HS-27A (cell line): Measurements from ENCODE around the gene BEST1.
"Not testable (repeated sequence)": the region's sequence is repeated elsewhere in the genome, so short reads cannot be mapped to it uniquely, and the experiment has no call there.

Experiments used
- DNase-seq: peaks from one replicate; pipeline ENCODE4 v3.0.0-alpha.2; 2012; ENCODE audit warnings: low read depth, missing footprints

BEST1 gene

GRCh38 chr11:61964666-61965271, 14.6 kb downstream of the BEST1 start:
- not testable (repeated sequence) for DNase-seq

GRCh38 chr11:61966734-61967115, 16.6 kb downstream of the BEST1 start:
- DNase-seq, result no peak

- no peak for DNase-seq
These were observed 17.2 kb downstream of the BEST1 start, which contains the start of gene FTH1 for GRCh38 chr11:61967116-61967923. TSS of gene FTH1 (minus strand) at chr11:61967634. CDS start at chr11:61967425, 209 bp downstream.

GRCh38 chr11:61967924-61968757, 18.0 kb downstream of the BEST1 start:
- DNase-seq, result no peak

GRCh38 chr11:61968758-61969390, 18.7 kb downstream of the BEST1 start:
- no peak for DNase-seq

- no peak for DNase-seq
These were observed 19.2 kb downstream of the BEST1 start for GRCh38 chr11:61969391-61969758.

- DNase-seq, result no peak
These were observed 19.9 kb downstream of the BEST1 start for GRCh38 chr11:61969838-61970662.

- DNase-seq, result peak; percentile 83
These were observed 21.3 kb downstream of the BEST1 start for GRCh38 chr11:61971248-61972111.

- DNase-seq, result no peak
These were observed 22.0 kb downstream of the BEST1 start for GRCh38 chr11:61972112-61972671.

- DNase-seq, result no peak
These were observed 22.7 kb downstream of the BEST1 start for GRCh38 chr11:61972672-61973475.

- no peak for DNase-seq
These were observed 23.5 kb downstream of the BEST1 start for GRCh38 chr11:61973476-61974162.

GRCh38 chr11:61974766-61975631, 24.8 kb downstream of the BEST1 start:
- no peak for DNase-seq

- no peak for DNase-seq
These were observed 25.7 kb downstream of the BEST1 start for GRCh38 chr11:61975638-61976419.

GRCh38 chr11:61976420-61976800, 26.3 kb downstream of the BEST1 start:
- no peak for DNase-seq

GRCh38 chr11:61976813-61977475, 26.8 kb downstream of the BEST1 start:
- DNase-seq, result no peak
